HS-27A (cell line): ENCODE data around the gene CARMIL1.
"Not testable (repeated sequence)": the region's sequence is repeated elsewhere in the genome, so short reads cannot be mapped to it uniquely, and the experiment has no call there.

Experiments
- DNase-seq: peaks from one replicate; pipeline ENCODE4 v3.0.0-alpha.2; 2012; ENCODE audit warnings: low read depth, missing footprints

The CARMIL1 gene

GRCh38 chr6:25411316-25411950 lies 132.3 kb downstream of the CARMIL1 start:
- no peak for DNase-seq

GRCh38 chr6:25413207-25413905 lies 134.2 kb downstream of the CARMIL1 start:
- no peak for DNase-seq

GRCh38 chr6:25414168-25414567 lies 135.0 kb downstream of the CARMIL1 start:
- DNase-seq, result no peak

GRCh38 chr6:25414755-25415154 lies 135.6 kb downstream of the CARMIL1 start:
- no peak for DNase-seq

- DNase-seq, result no peak
These were observed 136.1 kb downstream of the CARMIL1 start for GRCh38 chr6:25415274-25415673.

- DNase-seq, result no peak
These were observed 136.5 kb downstream of the CARMIL1 start for GRCh38 chr6:25415701-25416100.

GRCh38 chr6:25417046-25417605 lies 138.0 kb downstream of the CARMIL1 start:
- no peak for DNase-seq

- DNase-seq, result peak; percentile 39
These were observed 139.4 kb downstream of the CARMIL1 start for GRCh38 chr6:25418454-25419052.

- no peak for DNase-seq
These were observed 140.7 kb downstream of the CARMIL1 start for GRCh38 chr6:25419879-25420278.

GRCh38 chr6:25423358-25423757 lies 144.2 kb downstream of the CARMIL1 start:
- no peak for DNase-seq

- no peak for DNase-seq
These were observed 145.1 kb downstream of the CARMIL1 start for GRCh38 chr6:25424303-25424702.

- no peak for DNase-seq
These were observed 148.4 kb downstream of the CARMIL1 start for GRCh38 chr6:25427549-25427948.

- no peak for DNase-seq
These were observed 149.7 kb downstream of the CARMIL1 start for GRCh38 chr6:25428758-25429317.

GRCh38 chr6:25431306-25431974 lies 152.3 kb downstream of the CARMIL1 start:
- no peak for DNase-seq

GRCh38 chr6:25431975-25432307 lies 152.8 kb downstream of the CARMIL1 start:
- DNase-seq, result no peak

GRCh38 chr6:25434921-25435320 lies 155.7 kb downstream of the CARMIL1 start:
- DNase-seq, result no peak

GRCh38 chr6:25435416-25435985 lies 156.3 kb downstream of the CARMIL1 start:
- DNase-seq, result no peak

- DNase-seq, result no peak
These were observed 157.6 kb downstream of the CARMIL1 start for GRCh38 chr6:25436760-25437159.

- no peak for DNase-seq
These were observed 160.2 kb downstream of the CARMIL1 start for GRCh38 chr6:25439368-25439767.

GRCh38 chr6:25441663-25442270 lies 162.6 kb downstream of the CARMIL1 start:
- no peak for DNase-seq

- DNase-seq, result no peak
These were observed 163.7 kb downstream of the CARMIL1 start for GRCh38 chr6:25442898-25443297.

GRCh38 chr6:25444521-25444920 lies 165.3 kb downstream of the CARMIL1 start:
- not testable (repeated sequence) for DNase-seq
